ENCODE measurements around the gene HNRNPUL1. TPM values are rescaled to one million over a fixed set of nuclear protein-coding genes. Genes with fewer than 3 reads are reported as not detected.

HNRNPUL1 gene
- polyA plus RNA-seq, 1 experiment, result 42.3 TPM

DNA sequence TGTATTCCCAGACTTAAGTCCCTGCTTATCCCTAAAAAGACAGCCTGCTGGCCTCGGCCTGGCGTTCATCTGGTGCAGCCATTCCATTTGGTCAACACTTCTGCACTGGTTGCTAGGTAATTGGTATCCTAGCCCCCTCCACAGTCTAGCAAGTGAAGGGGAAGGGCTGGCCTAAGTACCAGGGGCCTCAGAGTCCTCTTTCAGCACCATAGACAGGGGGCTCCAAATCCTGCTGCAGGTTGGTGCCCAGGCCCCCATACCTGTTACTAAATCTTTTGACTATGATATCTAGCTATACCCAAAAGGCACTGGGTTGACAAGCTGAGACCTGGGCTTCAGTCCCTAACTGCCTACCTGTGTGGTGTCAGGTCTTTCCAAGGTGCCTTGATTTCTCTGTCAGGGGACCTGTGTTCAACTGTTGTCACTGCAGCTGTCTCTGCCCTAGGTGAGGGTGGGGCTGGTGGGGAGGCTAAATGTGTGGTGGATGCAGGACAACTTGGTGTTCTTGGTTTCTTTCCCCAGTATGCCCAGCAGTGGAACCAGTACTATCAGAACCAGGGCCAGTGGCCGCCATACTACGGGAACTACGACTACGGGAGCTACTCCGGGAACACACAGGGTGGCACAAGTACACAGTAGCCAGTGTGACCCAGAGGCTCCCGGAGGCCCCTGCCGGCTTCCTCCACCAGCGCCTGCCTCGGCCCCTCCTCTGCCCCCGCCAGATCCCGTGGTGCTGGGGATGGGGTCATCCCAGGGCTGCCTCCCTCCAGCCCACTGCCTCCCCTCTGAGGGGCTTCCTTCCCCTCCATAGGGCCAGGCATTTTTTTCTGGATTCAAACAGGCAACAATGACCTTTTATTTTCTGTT is 42.0 kb downstream of the HNRNPUL1 start:
- CTCF ChIA-PET, result interaction anchor here (0.6 to 1.9 kb wide), 4 partner anchors 13 to 102 kb away, joined by 3 to 6 read pairs (median 4); no protein-coding TSS in a partner anchor
- peak overlapping the region; percentile 21 for H3K27ac ChIP-seq (ENCODE audit: low read depth, low read length)
- POLR2A ChIA-PET, result no interaction called here
- H3K9me3 ChIP-seq (ENCODE audit: control insufficient read depth, insufficient read depth, low read length), result no peaks in the 10 kb centered on the region
- no peaks in the 10 kb centered on the region for H3K27me3 ChIP-seq (ENCODE audit: control insufficient read depth, insufficient read depth, low read length)
- no peak for TF ChIP-seq CTCF (IDR thresholded peaks at IDR 0.05; ENCODE audit: low read depth, low read length)
- no peak overlapping the region for H3K4me3 ChIP-seq (ENCODE audit: low read depth, low read length)
- DNase-seq (ENCODE audit: low read depth, low spot score), result no peak

DNA sequence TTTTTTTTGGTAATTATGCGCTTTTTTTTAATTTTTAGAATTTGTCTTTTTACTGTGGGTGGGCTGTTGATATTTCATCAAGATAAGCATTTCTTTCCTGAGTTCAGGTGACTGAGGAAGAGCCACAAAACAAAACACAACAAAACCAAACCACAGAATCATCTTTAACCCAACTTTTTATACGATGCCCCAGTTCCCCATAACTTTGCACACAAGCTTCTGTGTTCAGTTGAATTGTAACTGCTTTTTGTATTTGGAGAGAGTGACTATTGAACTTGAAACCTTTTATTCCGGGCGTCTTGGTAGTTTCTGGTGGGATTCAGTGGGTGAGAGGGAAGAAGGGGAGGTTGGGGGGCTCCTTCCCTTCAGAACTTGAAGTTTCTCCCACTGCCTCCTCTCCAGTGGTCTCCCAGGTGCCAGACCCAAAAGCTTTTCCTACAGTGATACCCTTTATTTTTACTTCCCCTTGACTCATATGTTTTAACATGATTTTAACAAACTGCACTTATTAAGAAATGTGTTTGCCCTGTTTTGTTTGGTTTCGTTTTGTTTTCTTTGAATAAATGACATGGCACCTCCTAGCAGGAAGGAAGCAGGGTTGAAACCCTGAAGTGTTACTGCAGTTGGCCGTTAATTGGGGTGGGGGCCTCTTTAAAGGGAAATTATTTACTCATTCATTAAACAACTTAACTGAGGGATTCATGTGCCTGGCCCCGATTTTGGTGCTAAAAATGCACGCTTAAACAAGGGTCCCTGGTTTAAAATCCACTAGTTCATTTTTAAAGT is 43.1 kb downstream of the HNRNPUL1 start:
- ChIA-PET CTCF (interaction anchor here (0.5 to 2.9 kb wide), 10 partner anchors 10 to 887 kb away, joined by 3 to 72 read pairs (median 7); no protein-coding TSS in a partner anchor), POLR2A (no interaction called here)
- Histone ChIP-seq H3K27me3 (ENCODE audit: control insufficient read depth, insufficient read depth, low read length) (no peaks in the 10 kb centered on the region), H3K4me3 (ENCODE audit: low read depth, low read length) (no peak overlapping the region), H3K9me3 (ENCODE audit: control insufficient read depth, insufficient read depth, low read length) (no peaks in the 10 kb centered on the region), H3K27ac (ENCODE audit: low read depth, low read length) (no peak overlapping the region)
- no peak for DNase-seq (ENCODE audit: low read depth, low spot score)
- TF ChIP-seq CTCF (IDR thresholded peaks at IDR 0.05; ENCODE audit: low read depth, low read length), result no peak

DNA sequence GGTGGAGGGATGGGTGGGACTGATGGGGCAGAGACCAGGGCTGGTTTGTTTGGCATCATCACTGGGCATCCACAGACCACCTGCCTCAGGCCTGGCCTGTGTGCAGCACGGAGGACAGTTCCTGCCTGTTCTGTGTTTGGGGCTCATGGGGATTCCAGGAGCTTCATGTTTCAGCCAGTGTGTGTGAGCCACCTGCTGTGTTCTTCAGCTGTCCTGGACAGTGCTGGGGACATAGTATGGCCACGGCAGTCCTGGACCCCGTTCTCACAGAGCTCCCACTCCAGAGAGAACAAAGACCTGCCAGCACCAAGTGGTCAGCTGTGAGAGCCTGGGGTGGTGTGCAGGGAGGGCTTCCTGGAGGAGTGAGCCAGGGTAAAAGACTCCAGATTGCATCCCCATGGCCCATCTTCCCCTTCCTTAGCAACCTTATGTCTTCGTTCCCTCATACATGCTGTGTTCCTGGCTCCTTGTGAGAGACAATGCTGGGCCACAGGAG is 43.8 kb downstream of the HNRNPUL1 start:
- POLR2A ChIA-PET, result interaction anchor here (0.6 to 1.2 kb wide), 3 partner anchors 10 to 45 kb away, joined by 3 to 5 read pairs (median 4); no protein-coding TSS in a partner anchor
- CTCF ChIA-PET, result interaction anchor here (0.5 to 2.9 kb wide), 18 partner anchors 9 to 886 kb away, joined by 3 to 72 read pairs (median 6); partner anchors contain the start of gene AXL

GRCh38 chr19:41308450-41309179 is 44.4 kb downstream of the HNRNPUL1 start:
- Histone ChIP-seq H3K27me3 (ENCODE audit: control insufficient read depth, insufficient read depth, low read length) (no peaks in the 10 kb centered on the region), H3K9me3 (ENCODE audit: control insufficient read depth, insufficient read depth, low read length) (no peaks in the 10 kb centered on the region), H3K27ac (ENCODE audit: low read depth, low read length) (peak overlapping the region; percentile 47), H3K4me3 (ENCODE audit: low read depth, low read length) (peak overlapping the region; percentile 93)
- peak; percentile 69 for DNase-seq (ENCODE audit: low read depth, low spot score)
- peak; percentile 97 for TF ChIP-seq CTCF (IDR thresholded peaks at IDR 0.05; ENCODE audit: low read depth, low read length)
- POLR2A ChIA-PET, result interaction anchor here (0.6 to 1.2 kb wide), 6 partner anchors 9 to 44 kb away, joined by 3 to 8 read pairs (median 4); no protein-coding TSS in a partner anchor
- CTCF ChIA-PET, result interaction anchor here (0.6 to 2.9 kb wide), 38 partner anchors 9 to 591 kb away, joined by 3 to 72 read pairs (median 4); partner anchors contain the start of genes AXL, DMAC2 and RAB4B

More for the DNA sequence above, 43.8 kb downstream of the HNRNPUL1 start:
- DNase-seq (ENCODE audit: low read depth, low spot score), result no peak
- Histone ChIP-seq H3K27me3 (ENCODE audit: control insufficient read depth, insufficient read depth, low read length) (no peaks in the 10 kb centered on the region), H3K9me3 (ENCODE audit: control insufficient read depth, insufficient read depth, low read length) (no peaks in the 10 kb centered on the region), H3K4me3 (ENCODE audit: low read depth, low read length) (no peak overlapping the region), H3K27ac (ENCODE audit: low read depth, low read length) (peak overlapping the region; percentile 42)
- no peak for TF ChIP-seq CTCF (IDR thresholded peaks at IDR 0.05; ENCODE audit: low read depth, low read length)

All from AG04450 (cell line).